Measurements from ENCODE around the gene SLIT3.

GRCh38 chr5:168869615-168870227 lies 431.2 kb downstream of the SLIT3 start:
- TF ChIP-seq POLR2A (IDR thresholded peaks at IDR 0.05): no peak
- TF ChIP-seq CTCF (IDR thresholded peaks at IDR 0.05): no peak
- no peak for TF ChIP-seq POLR2AphosphoS5 (IDR thresholded peaks at IDR 0.05)

Measured in breast epithelium (tissue), 3 donors.